Thyroid gland (tissue), 4 donors: ENCODE results near the gene SFTPA2. TPM values are rescaled to one million over a fixed set of nuclear protein-coding genes. Genes with fewer than 3 reads are reported as not detected.
A peak's percentile ranks its signal among the peaks of the same experiment; 100 is the strongest.
"Not testable (repeated sequence)": the region's sequence is repeated elsewhere in the genome, so short reads cannot be mapped to it uniquely, and the experiment has no call there.

Source experiments
- DNase-seq, 2 donors: peaks; one replicate each; pipeline ENCODE4 v3.0.0-alpha.2; 2019
- H3K27ac ChIP-seq, 3 donors: fragments of 200-600 bp; sonication (generic); 1 replicate in 2 of 3; 2 replicates in 1 of 3; pipeline ENCODE4 v1.5.1; 2016 to 2019; ENCODE audit warnings: mild to moderate bottlenecking in 1 of 3, moderate library complexity in 1 of 3
- H3K27me3 ChIP-seq: fragments of 200-600 bp; sonication (generic); one replicate; pipeline ENCODE4 v1.5.1; 2019
- H3K36me3 ChIP-seq, 2 donors: fragments of 200-600 bp; sonication (generic); one replicate each; pipeline ENCODE4 v1.5.1; 2016 to 2019
- H3K4me1 ChIP-seq, 2 donors: fragments of 200-600 bp; sonication (generic); one replicate each; pipeline ENCODE4 v1.5.1; 2017 to 2019
- H3K4me3 ChIP-seq, 3 donors: fragments of 200-600 bp; sonication (generic); replicated peaks in 1 of 3; 1 replicate in 2 of 3; 2 replicates in 1 of 3; pipeline ENCODE4 v1.5.1; 2016; ENCODE audit warnings: mild to moderate bottlenecking in 1 of 3
- H3K9me3 ChIP-seq: fragments of 200-600 bp; sonication (generic); one replicate; pipeline ENCODE4 v1.5.1; 2017
- POLR2A ChIP-seq, 2 donors: fragments of 450-650 bp; IDR thresholded peaks; one replicate each; pipeline ENCODE4 v1.6.1; 2017; ENCODE audit warnings: antibody characterized with exemption in 2 of 2, mild to moderate bottlenecking in 2 of 2, moderate library complexity in 1 of 2
- WGBS, 2 donors: methylation state at CpG; one replicate each; pipeline ENCODE4 v1.1.5; 2017; 5-methylcytosine and 5-hydroxymethylcytosine counted together
- intact Hi-C: fragments of 100-400 bp; cut with DNase I; formaldehyde crosslinking; loops from one replicate; pipeline ENCODE4 v1.15.1; 2023
- small RNA-seq: library from RNA; depleted of rRNA; stranded (forward); fragments of <200 nt; gene quantifications from one replicate; pipeline ENCODE3, GENCODE V24; 2016
- total RNA-seq, 4 donors: library from RNA; depleted of rRNA; stranded (reverse); fragments of >200 nt; gene quantifications; one replicate each; pipeline ENCODE4 v1.2.3, GENCODE V29; 2016
- TF ChIP-seq, protein P1 (sequence below), 6 experiments: fragments of 200-600 bp in 3 of 6; fragments of 450-650 bp in 3 of 6; sonication (generic) in 3 of 6; IDR thresholded peaks; one replicate each; pipeline ENCODE4 v1.5.1; 2016 to 2019; ENCODE audit warnings: antibody characterized with exemption in 6 of 6, mild to moderate bottlenecking in 2 of 6, inconsistent platforms in 1 of 6, moderate library complexity in 1 of 6

The SFTPA2 gene
- total RNA-seq, 4 donors from 2014 or later = 0.27 to 0.29 TPM; not detected in 2

DNA sequence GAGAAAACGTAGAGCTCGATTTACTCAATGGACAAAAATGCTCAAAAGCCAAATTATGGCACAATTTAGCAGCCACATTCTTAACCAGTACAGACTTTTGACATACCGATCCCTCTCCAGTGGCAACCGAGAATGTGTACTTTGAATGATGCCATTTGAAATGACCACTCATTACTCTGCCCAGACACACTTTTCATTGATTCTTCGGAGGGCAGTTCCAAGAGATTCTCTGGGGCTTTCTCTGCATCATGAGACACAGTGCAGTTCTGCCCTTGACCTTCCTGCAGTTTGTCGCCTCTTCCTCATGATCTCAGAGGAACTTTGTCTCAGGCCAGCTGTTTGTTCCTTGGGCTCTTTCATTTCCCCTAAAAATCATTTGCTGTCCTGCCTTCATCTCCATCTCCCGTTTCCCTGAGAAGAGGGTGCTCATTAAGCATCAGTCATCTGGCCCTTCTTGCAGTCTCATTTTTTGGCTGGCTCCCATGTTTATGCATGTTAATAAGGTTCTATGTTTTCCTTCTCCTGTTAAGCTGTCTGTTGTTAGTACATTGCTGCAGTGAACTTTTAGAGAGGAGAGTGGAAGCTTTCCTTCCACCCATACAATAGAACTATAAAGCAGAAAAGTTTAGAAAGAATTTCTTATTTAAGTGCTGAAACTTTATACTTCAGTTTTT, 43.5 kb downstream of the SFTPA2 start:
- intact Hi-C loops, H3K27ac ChIP-seq, H3K9me3 ChIP-seq, H3K4me1 ChIP-seq, H3K27me3 ChIP-seq, H3K4me3 ChIP-seq, H3K36me3 ChIP-seq, DNase-seq: not testable (repeated sequence)
- 68 to 75% methylated on average over 6 to 7 of the region's 7 CpGs for WGBS, 2 donors

DNA sequence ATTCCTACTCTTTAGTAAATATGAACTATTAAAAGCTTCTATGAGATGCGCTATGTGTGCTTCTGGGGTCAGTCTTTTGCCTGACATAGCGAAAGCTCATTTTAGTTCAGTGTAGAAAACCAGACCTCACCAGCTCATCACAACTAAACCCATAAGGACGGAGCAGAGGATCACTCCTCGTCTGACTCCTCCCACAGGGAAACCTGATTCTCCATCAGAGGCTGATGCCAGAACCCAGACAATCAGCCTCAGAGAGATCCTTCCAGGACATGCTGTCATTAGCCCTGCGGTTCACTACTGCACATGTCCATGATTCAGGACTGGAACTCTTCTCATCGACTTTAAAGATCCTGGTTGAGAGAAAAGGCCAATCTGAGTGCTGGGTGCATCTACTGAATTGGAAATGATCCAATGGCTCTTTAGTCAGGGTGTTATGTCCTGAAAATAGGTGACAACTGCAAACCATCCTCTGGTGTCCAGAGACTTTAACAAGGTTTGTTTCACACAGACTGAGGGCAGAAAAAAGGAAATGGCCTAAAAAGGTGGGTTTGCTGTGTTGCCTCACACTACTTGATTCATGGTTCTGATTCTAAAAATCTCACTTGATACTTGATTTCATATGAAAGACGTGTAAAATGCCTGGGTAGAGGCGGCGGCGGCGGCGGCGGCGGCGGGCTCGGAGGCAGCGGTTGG, 48.2 kb downstream of the SFTPA2 start, which contains the start of gene EIF5AL1:
EIF5AL1 (plus strand) TSS at position 643 of the 693 bp plus-strand sequence. CDS start 117 bp downstream, outside the sequence.
- H3K27ac ChIP-seq, DNase-seq, intact Hi-C loops, H3K27me3 ChIP-seq, H3K36me3 ChIP-seq, H3K4me3 ChIP-seq, H3K9me3 ChIP-seq, H3K4me1 ChIP-seq: not testable (repeated sequence)
- WGBS, 2 donors = 93 to 95% methylated on average over 15 of the region's 17 CpGs

DNA sequence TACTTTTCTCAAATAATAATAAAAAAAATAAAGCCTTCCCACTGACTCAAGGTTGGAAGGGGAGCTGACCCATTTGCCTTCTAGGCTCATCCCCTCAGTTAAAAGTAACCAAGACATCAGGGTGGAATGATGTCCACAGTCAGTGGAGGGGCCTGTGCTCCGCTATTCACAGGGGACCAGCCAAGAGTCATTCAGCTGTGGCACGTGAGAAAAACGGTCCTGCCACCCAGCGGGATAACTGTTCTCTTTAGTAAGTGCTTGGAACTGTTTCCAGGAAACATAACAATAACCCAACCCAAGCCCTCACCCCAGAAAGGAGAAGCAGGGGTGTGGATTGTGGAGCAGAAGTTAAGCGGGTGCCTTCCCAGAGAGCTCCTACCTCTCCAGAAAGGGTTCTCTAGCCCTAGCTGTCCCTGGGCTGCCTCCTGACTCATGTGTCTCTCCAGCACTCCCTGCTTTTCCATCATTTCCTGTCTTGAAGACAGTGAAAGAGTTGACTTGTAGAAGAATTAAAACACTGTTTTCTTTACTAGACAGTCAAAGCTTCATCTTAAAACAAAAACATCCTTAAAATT, 50.2 kb downstream of the SFTPA2 start:
- WGBS, 2 donors = 29% methylated on average over 1 of the region's 5 CpGs; no CpG with 5 or more reads in 1 of the 2 donors
- H3K36me3 ChIP-seq, H3K9me3 ChIP-seq, H3K4me1 ChIP-seq, H3K27ac ChIP-seq, H3K4me3 ChIP-seq, DNase-seq, H3K27me3 ChIP-seq, intact Hi-C loops: not testable (repeated sequence)

DNA sequence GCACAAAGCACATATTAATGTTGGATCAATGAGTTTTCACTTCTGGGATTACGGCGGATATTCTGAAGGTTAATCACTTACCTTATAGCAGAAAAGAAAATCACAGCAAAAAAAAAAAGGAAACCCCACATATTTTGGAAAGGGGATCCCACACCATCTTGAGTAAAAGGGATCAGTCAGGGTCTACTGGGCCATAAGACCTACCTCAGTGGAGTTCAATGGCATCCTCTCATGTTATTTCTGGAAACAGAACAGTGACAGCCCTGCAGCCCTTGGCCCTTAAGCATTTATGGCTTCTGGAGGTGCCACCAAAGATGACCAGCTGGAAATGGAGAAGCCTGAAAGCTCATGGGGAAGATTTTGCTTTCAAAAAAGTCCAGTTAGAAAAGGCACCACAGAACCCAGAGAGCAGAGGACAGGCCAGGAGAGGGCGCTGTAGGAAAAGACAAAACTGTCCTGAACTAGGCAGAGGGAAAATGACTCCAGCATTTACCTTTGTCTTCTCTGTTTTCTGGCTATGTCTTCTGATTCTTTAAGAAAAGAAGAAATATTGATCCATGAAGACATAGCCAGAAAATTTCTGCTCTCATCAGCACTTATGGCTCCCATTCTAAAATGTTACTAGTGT, 50.8 kb downstream of the SFTPA2 start:
- WGBS, 2 donors = 96 to 100% methylated on average over 2 of the region's 3 CpGs
- H3K9me3 ChIP-seq, H3K4me1 ChIP-seq, intact Hi-C loops, H3K27ac ChIP-seq, H3K4me3 ChIP-seq, DNase-seq, H3K36me3 ChIP-seq, H3K27me3 ChIP-seq: not testable (repeated sequence)

DNA sequence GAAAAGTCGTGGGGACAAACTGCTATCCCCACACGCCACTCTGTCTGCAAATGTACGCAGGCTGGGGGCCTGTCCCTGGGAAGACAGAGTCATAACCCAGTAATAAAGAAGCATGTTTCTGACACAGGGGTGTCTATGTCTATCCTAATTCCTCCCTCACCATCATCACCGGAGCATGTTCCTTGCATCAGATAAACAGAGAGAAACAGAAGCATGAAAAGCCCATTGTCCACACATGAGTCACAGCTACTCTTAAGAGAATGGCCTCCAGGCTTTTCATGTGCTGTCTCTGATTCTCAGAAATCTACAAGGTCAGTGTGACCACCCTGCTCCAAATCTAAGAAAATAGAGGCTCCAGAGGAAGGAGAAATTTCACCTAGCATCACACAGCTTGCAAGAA, 52.0 kb downstream of the SFTPA2 start:
- H3K4me1 ChIP-seq, H3K27me3 ChIP-seq, H3K4me3 ChIP-seq, intact Hi-C loops, H3K27ac ChIP-seq, DNase-seq, H3K9me3 ChIP-seq, H3K36me3 ChIP-seq: not testable (repeated sequence)
- WGBS, 2 donors = 85 to 87% methylated on average over 3 of the region's 4 CpGs

DNA sequence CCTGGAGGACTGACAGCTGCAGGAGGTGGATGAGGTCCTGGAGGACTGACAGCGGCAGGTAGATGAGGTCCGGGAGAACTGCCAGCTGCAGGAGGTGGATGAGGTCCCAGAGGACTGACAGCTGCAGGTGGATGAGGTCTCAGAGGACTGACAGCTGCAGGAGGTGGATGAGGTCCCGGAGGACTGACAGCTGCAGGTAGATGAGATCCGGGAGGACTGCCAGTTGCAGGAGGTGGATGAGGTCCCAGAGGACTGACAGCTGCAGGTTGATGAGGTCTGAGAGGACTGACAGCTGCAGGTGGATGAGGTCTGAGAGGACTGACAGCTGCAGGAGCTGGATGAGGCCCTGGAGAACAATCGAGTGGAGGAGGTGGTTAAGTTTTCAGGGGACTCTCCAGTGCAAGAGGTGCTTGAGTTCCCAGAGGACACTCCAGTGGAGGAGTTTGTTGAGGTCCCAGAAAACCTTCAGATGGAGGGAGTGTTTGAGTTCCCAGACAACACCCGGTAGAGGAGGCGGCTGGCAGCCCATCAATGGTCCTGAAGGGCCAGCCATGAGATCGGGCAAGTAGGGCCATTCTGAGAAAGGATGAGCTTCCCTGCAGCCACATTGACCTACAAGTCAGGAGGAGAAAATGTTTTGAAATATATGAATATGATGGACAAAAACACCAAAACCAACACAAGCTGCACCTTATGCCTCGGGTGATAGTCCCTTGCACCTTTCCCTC, 52.6 kb downstream of the SFTPA2 start:
- DNase-seq = peak in 1 of 2 donors; percentile 20
- WGBS, 2 donors = 45 to 46% methylated on average over 8 to 9 of the region's 9 CpGs
- no peaks in the 10 kb centered on the region for H3K27me3 ChIP-seq
- TF ChIP-seq, protein P1, sequence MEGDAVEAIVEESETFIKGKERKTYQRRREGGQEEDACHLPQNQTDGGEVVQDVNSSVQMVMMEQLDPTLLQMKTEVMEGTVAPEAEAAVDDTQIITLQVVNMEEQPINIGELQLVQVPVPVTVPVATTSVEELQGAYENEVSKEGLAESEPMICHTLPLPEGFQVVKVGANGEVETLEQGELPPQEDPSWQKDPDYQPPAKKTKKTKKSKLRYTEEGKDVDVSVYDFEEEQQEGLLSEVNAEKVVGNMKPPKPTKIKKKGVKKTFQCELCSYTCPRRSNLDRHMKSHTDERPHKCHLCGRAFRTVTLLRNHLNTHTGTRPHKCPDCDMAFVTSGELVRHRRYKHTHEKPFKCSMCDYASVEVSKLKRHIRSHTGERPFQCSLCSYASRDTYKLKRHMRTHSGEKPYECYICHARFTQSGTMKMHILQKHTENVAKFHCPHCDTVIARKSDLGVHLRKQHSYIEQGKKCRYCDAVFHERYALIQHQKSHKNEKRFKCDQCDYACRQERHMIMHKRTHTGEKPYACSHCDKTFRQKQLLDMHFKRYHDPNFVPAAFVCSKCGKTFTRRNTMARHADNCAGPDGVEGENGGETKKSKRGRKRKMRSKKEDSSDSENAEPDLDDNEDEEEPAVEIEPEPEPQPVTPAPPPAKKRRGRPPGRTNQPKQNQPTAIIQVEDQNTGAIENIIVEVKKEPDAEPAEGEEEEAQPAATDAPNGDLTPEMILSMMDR (IDR thresholded peaks at IDR 0.05) = no peak
- no peak for TF ChIP-seq POLR2A (IDR thresholded peaks at IDR 0.05)
- H3K36me3 ChIP-seq = no peaks in the 10 kb centered on the region
- H3K4me3 ChIP-seq = no peak overlapping the region
- H3K9me3 ChIP-seq = no peaks in the 10 kb centered on the region
- peaks cover 0 to 6% of the 10 kb centered on the region in 2 donors for H3K4me1 ChIP-seq
- intact Hi-C loops = no loop called here
- no peak overlapping the region for H3K27ac ChIP-seq

Small RNA genes lying within 50 kb of the gene (small RNA-seq; reads per million reads assigned to genes)
- not detected for gene BX248123.2
- gene RPS12P18 = not detected

Other genes with a start within 250 kb of the SFTPA2 start
- 10 to 100 TPM; 31.4 to 70.1 (median 52.3) TPM for gene PPIF, start 212.9 kb downstream of the SFTPA2 start, total RNA-seq
- gene ZCCHC24, start 114.8 kb downstream of the SFTPA2 start, total RNA-seq = 10 to 100 TPM; 25.4 to 48.8 (median 33.3) TPM
- under 1 TPM in 2 of 4 donors, not detected in 2; 0.24 to 0.33 TPM for gene EIF5AL1, start 47.9 kb downstream of the SFTPA2 start, total RNA-seq
- not detected for gene SFTPA1, start 50.5 kb upstream of the SFTPA2 start, total RNA-seq
- gene NUTM2B, start 142.8 kb upstream of the SFTPA2 start, total RNA-seq = 1 to 10 TPM in 3 of 4 donors, under 1 TPM in 1; 0.22 to 2.8 (median 1.9) TPM